Sigmoid colon (tissue), 3 donors: ENCODE data around the gene TSPAN18.

Source experiments
- POLR2A ChIP-seq, 2 donors: fragments of 450-650 bp; IDR thresholded peaks; one replicate each; pipeline ENCODE4 v1.6.1; 2016; ENCODE audit warnings: antibody characterized with exemption in 2 of 2, mild to moderate bottlenecking in 2 of 2, moderate library complexity in 2 of 2
- TF ChIP-seq, protein P1 (sequence below), 4 experiments: fragments of 450-650 bp in 3 of 4; fragments of 200-600 bp in 1 of 4; IDR thresholded peaks; one replicate each; pipeline ENCODE4 v1.5.1; 2016 to 2019; ENCODE audit warnings: antibody characterized with exemption in 4 of 4, mild to moderate bottlenecking in 3 of 4, moderate library complexity in 2 of 4

DNA sequence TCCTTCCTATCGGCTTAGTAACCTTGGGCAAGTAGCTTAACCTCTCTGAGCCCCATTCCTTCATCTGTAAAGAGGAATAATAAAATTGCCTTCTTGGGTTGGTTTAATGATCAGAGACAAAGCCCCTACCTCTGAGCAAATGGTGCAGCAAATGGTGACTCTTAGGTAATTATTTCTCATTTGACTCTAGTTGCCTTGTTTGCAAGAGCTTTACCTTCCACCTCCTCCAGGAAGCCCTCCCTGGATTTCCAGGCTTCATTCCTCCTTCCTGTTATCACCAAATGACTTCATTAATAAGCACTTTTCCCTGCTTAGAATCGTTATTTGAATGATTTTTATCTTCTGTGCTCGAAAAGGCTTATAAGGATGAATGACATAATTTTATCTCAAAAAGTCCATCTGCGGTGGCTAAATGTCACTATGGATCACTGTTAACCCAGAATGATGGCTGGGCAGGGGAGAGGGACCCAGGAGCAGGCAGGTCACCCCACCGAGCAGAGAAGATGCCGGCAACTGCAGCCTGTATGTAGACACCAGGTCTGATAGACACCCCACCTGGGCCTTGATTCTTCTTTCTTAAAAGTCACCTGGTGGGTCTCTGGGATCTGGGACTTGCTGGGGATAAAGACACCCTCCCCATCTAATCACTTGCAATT lies 106.6 kb downstream of the TSPAN18 start:
- no peak for TF ChIP-seq POLR2A (IDR thresholded peaks at IDR 0.05)
- TF ChIP-seq, protein P1, sequence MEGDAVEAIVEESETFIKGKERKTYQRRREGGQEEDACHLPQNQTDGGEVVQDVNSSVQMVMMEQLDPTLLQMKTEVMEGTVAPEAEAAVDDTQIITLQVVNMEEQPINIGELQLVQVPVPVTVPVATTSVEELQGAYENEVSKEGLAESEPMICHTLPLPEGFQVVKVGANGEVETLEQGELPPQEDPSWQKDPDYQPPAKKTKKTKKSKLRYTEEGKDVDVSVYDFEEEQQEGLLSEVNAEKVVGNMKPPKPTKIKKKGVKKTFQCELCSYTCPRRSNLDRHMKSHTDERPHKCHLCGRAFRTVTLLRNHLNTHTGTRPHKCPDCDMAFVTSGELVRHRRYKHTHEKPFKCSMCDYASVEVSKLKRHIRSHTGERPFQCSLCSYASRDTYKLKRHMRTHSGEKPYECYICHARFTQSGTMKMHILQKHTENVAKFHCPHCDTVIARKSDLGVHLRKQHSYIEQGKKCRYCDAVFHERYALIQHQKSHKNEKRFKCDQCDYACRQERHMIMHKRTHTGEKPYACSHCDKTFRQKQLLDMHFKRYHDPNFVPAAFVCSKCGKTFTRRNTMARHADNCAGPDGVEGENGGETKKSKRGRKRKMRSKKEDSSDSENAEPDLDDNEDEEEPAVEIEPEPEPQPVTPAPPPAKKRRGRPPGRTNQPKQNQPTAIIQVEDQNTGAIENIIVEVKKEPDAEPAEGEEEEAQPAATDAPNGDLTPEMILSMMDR (IDR thresholded peaks at IDR 0.05): no peak
